ENCODE results near the gene MYDGF. TPM values are rescaled to one million over a fixed set of nuclear protein-coding genes. Genes with fewer than 3 reads are reported as not detected.

Gene MYDGF
- total RNA-seq, 1 donor from 2014 or later = 83.0 TPM

DNA sequence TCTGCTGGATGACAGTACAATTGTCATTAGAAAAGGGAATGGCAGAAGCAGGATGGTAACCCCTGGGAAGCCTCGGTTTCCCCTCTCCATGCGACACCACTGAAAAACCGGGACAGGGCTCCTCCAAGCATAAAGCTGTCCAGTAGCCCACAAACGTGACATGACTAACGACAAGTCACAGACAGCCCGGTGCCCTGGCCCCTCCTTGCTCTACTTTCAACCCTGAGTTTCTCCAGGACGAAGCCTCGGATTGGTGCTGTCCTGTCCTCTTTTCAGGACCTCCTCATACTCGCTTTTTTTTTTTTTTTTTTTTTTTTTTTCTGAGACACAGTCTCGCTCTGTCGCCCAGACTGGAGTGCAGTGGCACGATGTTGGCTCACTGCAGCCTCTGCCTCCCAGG is 37.2 kb upstream of the MYDGF start:
- TF ChIP-seq, protein P1, sequence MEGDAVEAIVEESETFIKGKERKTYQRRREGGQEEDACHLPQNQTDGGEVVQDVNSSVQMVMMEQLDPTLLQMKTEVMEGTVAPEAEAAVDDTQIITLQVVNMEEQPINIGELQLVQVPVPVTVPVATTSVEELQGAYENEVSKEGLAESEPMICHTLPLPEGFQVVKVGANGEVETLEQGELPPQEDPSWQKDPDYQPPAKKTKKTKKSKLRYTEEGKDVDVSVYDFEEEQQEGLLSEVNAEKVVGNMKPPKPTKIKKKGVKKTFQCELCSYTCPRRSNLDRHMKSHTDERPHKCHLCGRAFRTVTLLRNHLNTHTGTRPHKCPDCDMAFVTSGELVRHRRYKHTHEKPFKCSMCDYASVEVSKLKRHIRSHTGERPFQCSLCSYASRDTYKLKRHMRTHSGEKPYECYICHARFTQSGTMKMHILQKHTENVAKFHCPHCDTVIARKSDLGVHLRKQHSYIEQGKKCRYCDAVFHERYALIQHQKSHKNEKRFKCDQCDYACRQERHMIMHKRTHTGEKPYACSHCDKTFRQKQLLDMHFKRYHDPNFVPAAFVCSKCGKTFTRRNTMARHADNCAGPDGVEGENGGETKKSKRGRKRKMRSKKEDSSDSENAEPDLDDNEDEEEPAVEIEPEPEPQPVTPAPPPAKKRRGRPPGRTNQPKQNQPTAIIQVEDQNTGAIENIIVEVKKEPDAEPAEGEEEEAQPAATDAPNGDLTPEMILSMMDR (conservative IDR thresholded peaks at IDR 0.05; ENCODE audit: low read depth, low read length) = no peak
- DNase-seq (ENCODE audit: low read depth) = no peak
- no peak overlapping the region for H3K4me3 ChIP-seq (ENCODE audit: low read depth, low read length)

DNA sequence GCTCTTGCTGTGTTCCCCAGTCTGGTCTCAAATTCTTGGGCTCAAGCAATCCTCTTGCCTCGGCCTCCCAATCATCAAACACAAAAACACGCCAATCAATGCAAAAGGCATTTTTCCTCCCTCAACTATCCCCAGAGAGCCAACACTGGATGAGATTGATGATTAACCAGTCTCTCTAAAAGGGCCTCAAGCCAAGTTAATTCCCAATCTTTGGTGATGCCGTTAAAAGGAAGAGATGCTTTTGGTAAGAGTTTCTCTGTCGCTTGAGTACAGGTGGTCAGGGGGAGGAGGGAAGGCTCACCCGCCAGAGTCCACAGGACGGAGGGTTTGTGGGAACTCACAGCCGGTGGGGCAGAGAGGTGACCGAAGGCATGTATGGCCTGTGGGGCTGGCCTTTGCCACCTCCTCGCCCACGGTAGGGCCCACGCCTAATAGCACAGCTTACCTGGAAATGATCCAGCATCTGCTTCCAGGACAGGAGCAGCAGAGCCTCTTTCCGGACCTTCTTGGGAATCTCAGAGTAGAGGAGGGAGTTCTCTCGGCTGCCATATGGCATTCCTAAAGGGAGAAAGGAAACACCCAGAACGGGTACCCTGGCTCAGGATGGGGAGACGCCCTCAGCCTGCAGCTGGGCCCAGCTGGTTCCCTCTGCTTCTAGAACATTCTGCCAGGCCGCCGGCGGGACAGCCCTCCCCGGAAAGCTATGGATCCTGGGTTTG is 35.4 kb upstream of the MYDGF start:
- DNase-seq (ENCODE audit: low read depth) = no peak
- H3K4me3 ChIP-seq (ENCODE audit: low read depth, low read length) = no peak overlapping the region
- TF ChIP-seq, protein P1 (conservative IDR thresholded peaks at IDR 0.05; ENCODE audit: low read depth, low read length) = no peak

DNA sequence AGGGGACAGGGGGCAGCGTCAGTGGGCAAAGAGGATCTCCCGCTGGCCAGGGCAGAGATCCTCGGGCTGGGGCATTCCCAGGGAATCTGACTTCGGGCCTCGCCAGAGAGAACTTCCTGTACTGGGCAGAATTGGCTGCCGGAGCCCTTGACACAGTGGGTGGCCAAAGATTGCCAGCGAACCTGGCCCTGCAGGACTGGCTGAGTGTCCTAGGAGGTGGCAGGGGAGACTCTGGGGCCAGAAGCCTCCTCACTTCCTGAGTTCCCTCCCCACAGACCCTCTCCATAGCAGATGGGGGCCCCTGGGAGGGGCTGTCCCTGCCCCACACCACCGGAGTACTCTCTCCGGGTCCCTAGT is 34.2 kb upstream of the MYDGF start:
- DNase-seq (ENCODE audit: low read depth) = no peak
- TF ChIP-seq, protein P1 (conservative IDR thresholded peaks at IDR 0.05; ENCODE audit: low read depth, low read length) = no peak
- H3K4me3 ChIP-seq (ENCODE audit: low read depth, low read length) = no peak overlapping the region

DNA sequence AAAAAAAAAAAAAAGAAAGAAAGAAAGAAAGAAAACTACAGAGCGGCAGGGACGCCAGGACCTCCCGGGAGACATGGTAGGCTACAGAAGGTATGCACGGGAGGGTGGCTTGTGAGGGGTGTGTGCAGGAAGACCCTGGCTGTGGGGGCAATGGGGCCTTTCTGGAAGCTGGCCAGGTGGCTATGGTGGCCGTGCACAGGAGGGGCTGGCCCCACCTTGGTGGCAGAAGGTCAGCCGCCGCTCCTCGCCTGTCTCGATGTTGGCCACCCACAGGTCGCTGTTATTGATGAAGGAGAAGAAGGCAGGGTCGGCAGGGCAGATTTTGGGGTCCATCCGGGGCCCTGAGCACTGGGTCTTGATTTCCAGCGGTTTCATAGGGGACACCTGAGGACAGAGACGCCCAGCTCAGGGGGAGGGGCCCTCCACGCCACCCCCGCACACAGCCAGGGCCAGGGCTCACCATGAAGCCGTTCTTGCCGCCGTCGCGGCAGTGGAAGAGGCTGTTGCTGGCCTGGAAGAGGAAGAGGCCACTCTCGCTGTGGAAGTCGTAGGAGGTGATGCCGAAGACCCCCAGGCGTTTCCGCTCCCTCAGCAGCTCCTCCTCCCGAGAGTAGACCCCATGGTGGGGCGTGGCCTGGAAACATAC is 33.7 kb upstream of the MYDGF start:
- no peak overlapping the region for H3K4me3 ChIP-seq (ENCODE audit: low read depth, low read length)
- TF ChIP-seq, protein P1 (conservative IDR thresholded peaks at IDR 0.05; ENCODE audit: low read depth, low read length) = no peak
- DNase-seq (ENCODE audit: low read depth) = no peak

DNA sequence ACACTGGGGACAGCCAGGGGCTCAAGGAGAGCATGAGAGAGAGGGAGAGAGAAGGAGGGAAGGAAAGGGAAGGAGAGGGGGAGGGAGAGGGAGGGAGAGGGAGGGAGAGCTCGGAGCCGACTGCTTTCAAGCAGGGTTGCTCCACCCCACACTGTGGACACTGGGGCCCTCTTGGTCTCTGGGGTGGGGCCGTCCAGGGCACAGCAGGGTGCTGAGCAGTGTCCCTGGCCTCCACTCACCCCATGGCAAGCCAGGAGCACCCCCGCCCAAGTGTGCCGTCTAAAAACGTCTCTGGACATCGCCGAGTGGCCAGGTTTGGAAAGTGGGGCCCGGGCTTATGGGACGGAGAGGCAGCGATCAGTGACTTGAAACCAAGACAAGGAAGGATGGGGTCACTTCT is 32.6 kb upstream of the MYDGF start:
- TF ChIP-seq, protein P1 (conservative IDR thresholded peaks at IDR 0.05; ENCODE audit: low read depth, low read length) = no peak
- no peak for DNase-seq (ENCODE audit: low read depth)
- no peak overlapping the region for H3K4me3 ChIP-seq (ENCODE audit: low read depth, low read length)

DNA sequence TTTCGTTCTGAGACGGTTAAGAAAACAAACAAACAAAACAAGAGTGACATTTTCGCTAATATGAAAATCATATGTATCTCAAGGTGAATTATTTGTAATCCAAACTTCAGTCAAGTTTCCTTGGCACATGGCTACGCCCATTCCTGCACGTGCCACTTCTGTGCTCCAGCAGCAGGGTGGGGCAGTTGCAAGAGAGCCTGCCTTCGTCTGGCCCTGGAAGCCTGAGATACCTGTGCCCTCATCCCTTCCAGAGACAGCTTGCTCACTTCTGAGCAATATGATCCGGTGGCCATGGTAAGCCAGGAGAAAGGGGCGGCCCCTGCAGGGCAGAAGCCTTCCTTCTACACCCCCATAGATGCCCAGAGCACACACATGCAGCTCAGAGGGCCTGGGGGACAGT is 31.4 kb upstream of the MYDGF start:
- TF ChIP-seq, protein P1 (conservative IDR thresholded peaks at IDR 0.05; ENCODE audit: low read depth, low read length) = no peak
- H3K4me3 ChIP-seq (ENCODE audit: low read depth, low read length) = no peak overlapping the region
- DNase-seq (ENCODE audit: low read depth) = no peak

DNA sequence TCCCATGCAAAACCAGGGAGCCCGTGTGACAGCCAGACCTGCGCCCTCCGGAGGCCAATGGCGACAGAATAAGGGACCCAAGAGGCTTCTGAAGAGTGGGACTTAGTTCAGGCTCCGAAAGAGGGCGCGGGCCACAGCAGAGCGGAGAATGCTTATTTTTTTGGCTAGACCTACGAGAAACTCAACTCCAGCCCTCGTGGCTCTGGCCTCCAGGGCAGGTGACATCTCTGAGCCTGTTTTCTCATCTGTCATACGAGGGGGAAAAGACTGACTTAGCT is 30.5 kb upstream of the MYDGF start:
- TF ChIP-seq, protein P1 (conservative IDR thresholded peaks at IDR 0.05; ENCODE audit: low read depth, low read length) = no peak
- DNase-seq (ENCODE audit: low read depth) = no peak
- no peak overlapping the region for H3K4me3 ChIP-seq (ENCODE audit: low read depth, low read length)

All from epithelial cell of proximal tubule (primary cell).